Hepatic stellate cell (primary cell): ENCODE results near the gene NPHP4.

Source experiments
- DNase-seq: peaks from one replicate; pipeline ENCODE4 v3.0.0; 2011; ENCODE audit warnings: low spot score

The NPHP4 gene

GRCh38 chr1:5831600-5832335 lies 160.5 kb downstream of the NPHP4 start:
- no peak for DNase-seq

- DNase-seq, result no peak
Observed at GRCh38 chr1:5830771-5831599, 161.2 kb downstream of the NPHP4 start.

DNA sequence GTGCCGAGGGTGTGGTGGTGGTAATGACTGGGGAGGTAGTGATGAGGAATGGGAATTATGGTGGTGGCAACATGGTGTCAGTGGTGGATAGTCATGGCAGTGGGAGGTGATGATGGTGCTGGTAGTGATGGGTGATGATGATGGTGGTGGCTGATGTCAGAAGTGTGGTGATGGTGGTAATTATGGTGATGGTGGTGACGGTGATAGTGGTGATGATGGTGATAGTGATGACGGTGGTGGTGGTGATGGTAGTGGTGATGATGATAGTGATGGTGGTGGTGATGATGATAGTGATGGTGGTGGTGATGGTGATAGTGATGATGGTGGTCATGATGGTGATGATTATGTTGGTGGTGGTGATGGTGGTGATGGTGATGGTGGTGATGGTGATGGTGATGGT lies 162.8 kb downstream of the NPHP4 start:
- DNase-seq, result no peak

GRCh38 chr1:5828308-5828935 lies 163.8 kb downstream of the NPHP4 start:
- no peak for DNase-seq

- DNase-seq, result no peak
Observed at GRCh38 chr1:5827516-5827915, 164.7 kb downstream of the NPHP4 start.

DNA sequence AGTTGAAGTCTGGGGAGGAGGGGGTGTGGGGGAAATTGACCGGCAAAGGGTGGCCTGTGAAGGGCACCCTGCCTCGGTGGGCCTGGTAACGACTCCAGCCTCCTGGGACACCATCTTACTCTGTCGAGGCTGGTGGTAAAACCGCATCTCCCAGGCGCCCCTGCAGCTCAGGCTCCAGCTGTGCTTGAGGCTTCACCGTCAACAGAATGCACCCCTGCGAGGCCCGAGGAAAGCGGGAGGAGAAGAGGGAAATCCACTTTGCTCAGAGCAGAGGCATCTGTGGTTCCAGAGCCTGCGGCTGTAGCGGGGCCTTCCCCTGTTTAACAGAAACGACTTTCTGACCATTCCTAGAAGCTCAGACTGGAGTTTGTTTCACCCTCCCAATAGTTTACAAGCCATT lies 165.6 kb downstream of the NPHP4 start:
- no peak for DNase-seq

DNA sequence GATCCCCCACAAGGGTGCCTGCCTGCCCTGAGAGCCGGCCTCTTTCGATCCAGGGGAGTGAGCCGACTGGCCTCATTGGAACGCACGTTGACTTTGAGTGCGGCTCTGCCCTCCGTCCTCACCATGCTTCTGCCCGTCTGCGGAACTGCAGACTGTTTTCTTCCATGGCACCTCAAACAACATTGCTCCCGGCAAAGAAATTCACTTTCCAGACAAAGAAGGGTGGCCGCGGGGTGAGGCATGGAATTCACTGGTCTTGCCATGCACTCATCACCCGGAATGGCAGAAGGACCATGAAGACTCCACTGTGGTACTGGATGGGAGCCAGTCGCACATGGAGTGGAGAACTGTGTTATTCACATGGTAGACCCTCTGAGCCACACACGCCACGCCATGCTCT lies 169.5 kb downstream of the NPHP4 start:
- DNase-seq, result no peak

- no peak for DNase-seq
Observed at GRCh38 chr1:5822266-5822665, 170.0 kb downstream of the NPHP4 start.

GRCh38 chr1:5821540-5822176 lies 170.6 kb downstream of the NPHP4 start:
- no peak for DNase-seq

DNA sequence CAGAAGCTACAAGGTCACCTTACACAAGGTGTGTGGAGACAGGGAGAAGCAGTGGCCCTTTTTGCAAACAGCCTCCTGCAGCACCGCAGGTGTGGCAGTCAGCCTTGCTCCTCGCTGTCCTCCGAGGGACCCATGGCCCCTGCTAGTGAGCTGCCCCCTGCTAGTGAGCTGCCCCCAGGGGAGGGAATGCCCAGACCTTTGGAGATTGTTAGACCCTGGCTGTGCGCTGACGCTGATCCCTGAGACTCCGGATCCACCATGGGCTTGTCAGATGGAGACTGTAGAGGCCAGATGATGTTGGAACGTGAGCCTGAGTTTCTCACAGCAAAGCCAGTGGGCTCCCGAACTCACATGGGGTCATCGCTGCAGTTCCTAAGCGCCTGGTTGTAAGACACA lies 172.2 kb downstream of the NPHP4 start:
- no peak for DNase-seq

DNA sequence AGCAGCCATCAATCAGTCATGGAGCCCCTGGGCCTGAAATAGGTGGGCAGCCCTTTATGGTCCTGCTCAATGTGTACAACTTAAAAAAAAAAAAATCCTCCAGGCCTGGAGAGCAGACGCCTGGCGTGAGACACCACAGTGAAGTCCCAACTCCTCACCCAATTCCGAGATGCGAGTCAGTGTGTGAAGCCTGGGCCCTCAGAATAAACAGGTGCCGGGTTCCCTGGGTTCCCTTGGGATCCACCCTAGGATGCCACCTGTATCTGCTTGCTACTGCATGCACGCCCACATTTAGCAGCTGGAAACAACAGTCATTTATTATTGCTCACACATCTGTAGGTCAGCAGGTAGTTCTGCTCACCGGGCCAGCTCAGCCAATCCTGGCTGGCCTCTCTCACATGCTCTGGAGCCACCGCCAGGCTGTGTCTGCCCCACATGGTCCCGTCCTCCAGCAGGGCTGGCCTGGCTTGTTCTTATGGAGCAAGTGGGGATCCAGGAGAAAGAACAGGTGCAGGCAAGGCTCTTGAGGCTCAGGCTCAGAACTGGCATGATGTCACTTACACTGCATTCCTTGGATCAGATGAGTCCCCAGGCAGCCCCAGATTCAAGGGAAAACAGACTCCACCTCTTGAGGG lies 172.7 kb downstream of the NPHP4 start:
- DNase-seq, result no peak

DNA sequence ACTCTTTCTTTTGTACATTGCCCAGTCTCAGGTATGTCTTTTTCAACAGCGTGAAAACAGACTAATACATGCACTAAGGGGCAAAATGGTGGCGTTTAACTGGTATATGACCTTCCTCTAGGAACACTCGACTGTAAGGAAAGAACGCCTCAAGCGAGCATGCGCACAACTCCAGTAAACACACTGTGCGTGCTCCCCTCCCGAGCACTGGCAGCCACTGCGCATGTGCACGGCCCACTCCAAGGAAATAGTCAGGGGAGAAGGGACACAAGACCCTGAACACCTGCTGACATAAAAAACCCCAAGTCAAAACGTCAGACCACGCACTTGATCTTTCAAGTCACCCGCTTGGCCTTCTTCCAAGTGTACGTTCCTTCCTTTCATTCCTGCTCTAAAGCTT lies 173.5 kb downstream of the NPHP4 start:
- DNase-seq, result no peak

- DNase-seq, result no peak
Observed at GRCh38 chr1:5815716-5816115, 176.5 kb downstream of the NPHP4 start.

DNA sequence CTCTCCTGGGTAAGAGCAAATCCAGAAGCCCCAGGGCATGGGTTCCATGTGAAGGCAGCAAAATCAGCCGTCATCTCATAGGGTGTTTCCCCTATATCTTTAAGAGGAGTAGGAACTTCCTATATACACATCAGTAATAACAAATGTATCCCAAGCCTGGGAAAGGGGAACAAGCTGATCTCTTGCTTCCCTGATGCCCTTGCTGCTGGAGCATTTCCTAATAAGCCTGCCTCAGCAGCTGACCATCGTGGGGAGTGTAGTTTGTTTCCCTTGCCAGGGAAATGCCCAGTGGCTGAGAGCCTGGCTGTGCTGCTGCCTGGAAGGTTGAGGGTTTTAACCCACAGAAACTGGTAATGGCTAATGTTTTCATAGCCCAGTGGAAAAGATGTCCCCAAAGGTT lies 177.0 kb downstream of the NPHP4 start:
- no peak for DNase-seq

DNA sequence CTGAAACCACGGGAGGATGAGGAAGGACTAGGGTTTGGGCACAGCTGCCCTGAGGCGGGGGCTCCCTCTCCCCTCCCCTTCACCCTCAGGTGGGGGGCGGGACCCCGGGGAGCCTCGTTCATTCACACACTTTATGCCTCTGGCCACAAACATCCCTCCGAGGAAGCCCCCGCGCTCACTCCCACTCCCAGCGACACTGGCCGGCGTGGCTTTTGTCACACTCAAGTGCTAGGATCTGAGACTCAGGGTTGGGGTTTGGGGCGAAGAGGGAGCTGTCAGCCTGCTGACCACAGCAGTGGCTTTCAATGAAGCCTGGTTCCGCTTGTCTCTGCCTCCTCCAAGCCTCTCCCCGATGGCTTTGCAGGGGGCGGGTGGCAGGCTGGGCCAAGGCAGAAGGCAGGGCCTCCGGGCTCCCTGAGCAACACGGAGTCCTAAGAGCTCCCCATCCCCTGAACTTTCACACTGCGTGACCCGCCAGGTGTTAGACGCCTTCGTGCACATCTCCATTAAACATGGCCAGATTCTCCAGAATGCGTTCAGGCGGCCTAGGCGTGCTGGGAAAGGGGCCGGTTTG lies 178.1 kb downstream of the NPHP4 start:
- no peak for DNase-seq

DNA sequence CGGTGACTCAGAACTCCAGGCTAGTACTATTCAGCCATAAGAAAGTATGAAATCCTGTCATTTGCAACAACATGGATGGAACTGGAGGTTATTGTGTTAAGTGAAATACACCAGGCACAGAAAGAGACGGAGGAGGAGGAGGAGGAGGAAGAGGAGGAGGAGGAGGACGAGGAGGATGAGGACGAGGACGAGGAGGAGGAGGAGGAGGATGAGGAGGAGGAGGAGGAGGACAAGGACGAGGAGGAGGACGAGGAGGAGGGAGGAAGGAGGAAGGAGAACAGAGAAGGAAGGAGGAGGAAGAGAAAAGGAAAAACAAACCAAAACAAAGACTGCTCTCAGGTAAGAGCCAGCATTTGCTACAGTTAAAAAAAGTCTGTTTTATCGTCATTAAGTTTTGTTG lies 178.7 kb downstream of the NPHP4 start:
- DNase-seq, result no peak
